Brain microvascular endothelial cell (primary cell): ENCODE data around the gene CCDC183.

Source experiments
- DNase-seq: peaks from one replicate; pipeline ENCODE4 v3.0.0-alpha.2; 2020
- H3K27ac ChIP-seq: fragments of 250-450 bp; sonication (Bioruptor Pico); 2 replicates; pipeline ENCODE4 v1.5.1; 2020; ENCODE audit warnings: mild to moderate bottlenecking, moderate library complexity
- H3K27me3 ChIP-seq: fragments of 250-450 bp; sonication (Bioruptor Pico); replicated peaks from 2 replicates; pipeline ENCODE4 v1.5.1; 2020; ENCODE audit warnings: mild to moderate bottlenecking
- H3K36me3 ChIP-seq: fragments of 250-450 bp; sonication (Bioruptor Pico); replicated peaks from 2 replicates; pipeline ENCODE4 v1.5.1; 2020; ENCODE audit warnings: mild to moderate bottlenecking
- H3K4me3 ChIP-seq: 2 replicates; pipeline ENCODE4 v1.5.1; 2011; ENCODE audit warnings: low read depth, mild to moderate bottlenecking, control low read depth, low read length, moderate library complexity
- CTCF ChIP-seq: IDR thresholded peaks from 2 replicates; pipeline ENCODE4 v1.5.1; 2011; ENCODE audit warnings: low read depth, mild to moderate bottlenecking, moderate library complexity, low read length, control low read depth, inconsistent platforms; ENCODE audit errors: missing control alignments
- in situ Hi-C: cut with HindIII; loops from 2 replicates; pipeline ENCODE4 v1.10.0; 2017; ENCODE audit warnings: low sequenced_read_pairs, low pct_ligation_motif_present

The CCDC183 gene

GRCh38 chr9:136750526-136750925, 45.6 kb upstream of the CCDC183 start:
- H3K4me3 ChIP-seq, result no peak overlapping the region
- no peaks in the 10 kb centered on the region for H3K27me3 ChIP-seq
- no peak for TF ChIP-seq CTCF
- no peak for DNase-seq
- H3K36me3 ChIP-seq, result no peaks in the 10 kb centered on the region
- in situ Hi-C loops, result no loop called here
- H3K27ac ChIP-seq, result no peak overlapping the region

- Histone ChIP-seq H3K27me3 (no peaks in the 10 kb centered on the region), H3K4me3 (no peak overlapping the region), H3K27ac (no peak overlapping the region), H3K36me3 (no peaks in the 10 kb centered on the region)
- in situ Hi-C loops, result no loop called here
- no peak for TF ChIP-seq CTCF
- no peak for DNase-seq
Observed at GRCh38 chr9:136751244-136751643, 44.9 kb upstream of the CCDC183 start.

- in situ Hi-C loops, result no loop called here
- no peak overlapping the region for H3K27ac ChIP-seq
- H3K4me3 ChIP-seq, result no peak overlapping the region
- no peak for DNase-seq
- no peaks in the 10 kb centered on the region for H3K36me3 ChIP-seq
- no peak for TF ChIP-seq CTCF
- H3K27me3 ChIP-seq, result no peaks in the 10 kb centered on the region
Observed at GRCh38 chr9:136751814-136752213, 44.3 kb upstream of the CCDC183 start.

GRCh38 chr9:136753371-136754058, 42.6 kb upstream of the CCDC183 start:
- H3K36me3 ChIP-seq, result no peaks in the 10 kb centered on the region
- TF ChIP-seq CTCF, result no peak
- no peak overlapping the region for H3K4me3 ChIP-seq
- no peak overlapping the region for H3K27ac ChIP-seq
- no peaks in the 10 kb centered on the region for H3K27me3 ChIP-seq
- in situ Hi-C loops, result no loop called here
- no peak for DNase-seq

GRCh38 chr9:136754059-136754572, 42.0 kb upstream of the CCDC183 start:
- no peaks in the 10 kb centered on the region for H3K36me3 ChIP-seq
- H3K27me3 ChIP-seq, result no peaks in the 10 kb centered on the region
- DNase-seq, result no peak
- H3K4me3 ChIP-seq, result no peak overlapping the region
- in situ Hi-C loops, result no loop called here
- no peak overlapping the region for H3K27ac ChIP-seq
- no peak for TF ChIP-seq CTCF
